Neural cell (in vitro differentiated cells): ENCODE measurements around the gene VPS8. TPM values are rescaled to one million over a fixed set of nuclear protein-coding genes. Genes with fewer than 3 reads are reported as not detected.

ENCODE experiments used
- H2AFZ ChIP-seq: fragments of 200-600, 300-800 bp; sonication (generic), shearing (Covaris generic); 2 replicates; pipeline ENCODE4 v1.6.0; 2014; ENCODE audit warnings: low read depth, mild to moderate bottlenecking, antibody characterized with exemption, low read length, moderate library complexity
- H3F3A ChIP-seq: fragments of 200-600 bp; shearing (Covaris generic); 2 replicates; pipeline ENCODE4 v1.6.1; 2016; ENCODE audit warnings: mild to moderate bottlenecking, moderate library complexity, mixed read lengths, antibody characterized with exemption, low read length; ENCODE audit not compliant: insufficient read depth, poor library complexity, severe bottlenecking
- H3K27ac ChIP-seq: fragments of 200-600, 300-800 bp; sonication (generic), shearing (Covaris generic); 2 replicates; pipeline ENCODE4 v1.5.1; 2014; ENCODE audit warnings: mild to moderate bottlenecking, low read length, moderate library complexity
- H3K27me3 ChIP-seq: fragments of 300-800, 200-600 bp; sonication (generic), shearing (Covaris generic); 2 replicates; pipeline ENCODE4 v1.6.0; 2014; ENCODE audit warnings: mild to moderate bottlenecking, low read depth, low read length, moderate library complexity; ENCODE audit not compliant: insufficient read depth
- H3K36me3 ChIP-seq: fragments of 300-800, 200-600 bp; sonication (generic), shearing (Covaris generic); 2 replicates; pipeline ENCODE4 v1.5.1; 2014; ENCODE audit warnings: mild to moderate bottlenecking, antibody characterized with exemption, low read length, moderate library complexity; ENCODE audit not compliant: insufficient read depth
- H3K4me2 ChIP-seq: fragments of 300-800, 200-600 bp; sonication (generic), shearing (Covaris generic); 2 replicates; pipeline ENCODE4 v1.6.0; 2014; ENCODE audit warnings: mild to moderate bottlenecking, low read length
- H3K4me3 ChIP-seq: fragments of 300-800, 200-600 bp; sonication (generic), shearing (Covaris generic); 2 replicates; pipeline ENCODE4 v1.5.1; 2014; ENCODE audit warnings: mild to moderate bottlenecking, low read length, moderate library complexity
- H3K79me2 ChIP-seq: fragments of 200-600 bp; shearing (Covaris generic); replicated peaks from 2 replicates; pipeline ENCODE4 v1.6.0; 2014; ENCODE audit warnings: mild to moderate bottlenecking, low read length, moderate library complexity; ENCODE audit not compliant: insufficient read depth
- H3K9ac ChIP-seq: fragments of 300-800, 200-600 bp; sonication (generic), shearing (Covaris generic); 2 replicates; pipeline ENCODE4 v1.6.1; 2016; ENCODE audit warnings: mild to moderate bottlenecking, low read length, mixed read lengths
- H3K9me2 ChIP-seq: fragments of 200-600 bp; shearing (Covaris generic); 2 replicates; pipeline ENCODE4 v1.6.1; 2016; ENCODE audit warnings: mild to moderate bottlenecking, low read length, mixed read lengths; ENCODE audit not compliant: insufficient read depth
- H3K9me3 ChIP-seq: fragments of 200-600, 300-800 bp; sonication (generic), shearing (Covaris generic); 2 replicates; pipeline ENCODE4 v1.6.1; 2016; ENCODE audit warnings: mild to moderate bottlenecking, mixed run types, low read length, moderate library complexity, mixed read lengths
- H4K20me1 ChIP-seq: fragments of 200-600 bp; shearing (Covaris generic); 2 replicates; pipeline ENCODE4 v1.6.1; 2016; ENCODE audit warnings: mild to moderate bottlenecking, mixed run types; ENCODE audit not compliant: insufficient read depth
- CTCF ChIP-seq: fragments of 450-650 bp; IDR thresholded peaks from 2 replicates; pipeline ENCODE4 v1.5.1; 2014; ENCODE audit warnings: antibody characterized with exemption, mild to moderate bottlenecking, moderate library complexity; ENCODE audit not compliant: poor library complexity, severe bottlenecking
- EP300 ChIP-seq: fragments of 450-650 bp; conservative IDR thresholded peaks from 2 replicates; pipeline ENCODE4 v1.6.1; 2014; ENCODE audit warnings: antibody characterized with exemption, mild to moderate bottlenecking, moderate library complexity; ENCODE audit not compliant: poor library complexity, severe bottlenecking
- EZH2 ChIP-seq: fragments of 200-600, 300-800 bp; shearing (Covaris generic), sonication (generic); IDR thresholded peaks from 2 replicates; pipeline ENCODE4 v1.6.1; 2014; ENCODE audit warnings: antibody characterized with exemption, low read length, borderline replicate concordance, mild to moderate bottlenecking; ENCODE audit not compliant: insufficient read depth, poor library complexity, severe bottlenecking
- MXI1 ChIP-seq: fragments of 450-650 bp; conservative IDR thresholded peaks from 2 replicates; pipeline ENCODE4 v1.6.1; 2014; ENCODE audit warnings: antibody characterized with exemption, mild to moderate bottlenecking; ENCODE audit not compliant: poor library complexity, severe bottlenecking
- POLR2AphosphoS5 ChIP-seq: IDR thresholded peaks from 2 replicates; pipeline ENCODE4 v1.6.1; 2012
- RAD21 ChIP-seq: fragments of 450-650 bp; conservative IDR thresholded peaks from 2 replicates; pipeline ENCODE4 v1.6.1; 2014; ENCODE audit warnings: antibody characterized with exemption, mild to moderate bottlenecking, moderate library complexity
- REST ChIP-seq: IDR thresholded peaks from 2 replicates; pipeline ENCODE4 v1.6.1; 2012; ENCODE audit warnings: borderline replicate concordance
- SMC3 ChIP-seq: fragments of 450-650 bp; conservative IDR thresholded peaks from 2 replicates; pipeline ENCODE4 v1.6.1; 2014; ENCODE audit warnings: antibody characterized with exemption, mild to moderate bottlenecking, moderate library complexity; ENCODE audit not compliant: poor library complexity
- TAF1 ChIP-seq: IDR thresholded peaks from 2 replicates; pipeline ENCODE4 v1.6.1; 2012; ENCODE audit warnings: low read depth
- polyA plus RNA-seq: library from polyadenylated mRNA; depleted of rRNA; stranded (reverse); fragments of >200 nt; gene quantifications from 2 replicates; pipeline ENCODE4 v1.2.3, GENCODE V29; 2014

The VPS8 gene
- polyA plus RNA-seq, 1 donor from 2014 or later, result 146 TPM

- TF ChIP-seq TAF1 (no peak), SMC3 (no peak), EZH2 (no peak), POLR2AphosphoS5 (no peak), REST (no peak), MXI1 (no peak), EP300 (no peak), RAD21 (no peak)
- no peak overlapping the region for H3K27ac ChIP-seq
Observed at GRCh38 chr3:184785890-184786279, 26.1 kb upstream of the VPS8 start.

GRCh38 chr3:184786280-184786941 is 25.6 kb upstream of the VPS8 start:
- H3K4me2 ChIP-seq, result no peak overlapping the region
- no peak overlapping the region for H3K4me3 ChIP-seq
- H3F3A ChIP-seq, result no peaks in the 10 kb centered on the region
- no peaks in the 10 kb centered on the region for H3K36me3 ChIP-seq
- no peak overlapping the region for H2AFZ ChIP-seq
- H3K27me3 ChIP-seq, result no peaks in the 10 kb centered on the region
- H3K9me3 ChIP-seq, result no peaks in the 10 kb centered on the region
- no peak overlapping the region for H3K9ac ChIP-seq
- H3K9me2 ChIP-seq, result no peaks in the 10 kb centered on the region
- TF ChIP-seq SMC3 (no peak), CTCF (no peak), TAF1 (no peak), REST (no peak), MXI1 (no peak), POLR2AphosphoS5 (no peak), EZH2 (no peak), RAD21 (no peak), EP300 (no peak)
- no peaks in the 10 kb centered on the region for H4K20me1 ChIP-seq
- no peak overlapping the region for H3K27ac ChIP-seq
- no peaks in the 10 kb centered on the region for H3K79me2 ChIP-seq

More at GRCh38 chr3:184785890-184786279, 26.1 kb upstream of the VPS8 start:
- Histone ChIP-seq H3K4me3 (no peak overlapping the region), H3K4me2 (no peak overlapping the region), H3K9me3 (no peaks in the 10 kb centered on the region), H3K9me2 (no peaks in the 10 kb centered on the region), H3K79me2 (no peaks in the 10 kb centered on the region), H4K20me1 (no peaks in the 10 kb centered on the region), H3K36me3 (no peaks in the 10 kb centered on the region), H2AFZ (no peak overlapping the region), H3K27me3 (no peaks in the 10 kb centered on the region), H3K9ac (no peak overlapping the region), H3F3A (no peaks in the 10 kb centered on the region)
